Measurements from ENCODE around the gene EFCAB6. TPM values are rescaled to one million over a fixed set of nuclear protein-coding genes. Genes with fewer than 3 reads are reported as not detected.

Gene EFCAB6
- 0.28 to 0.70 TPM (median 0.42 TPM) in 5 replicates for total RNA-seq (2022; extraction: Qiagen RNA extraction)

GRCh38 chr22:43812149-43812842 is at the start of gene EFCAB6:
Gene EFCAB6 (minus strand): TSS chr22:43812305. CDS start chr22:43782318, 29,987 bp downstream.

Other genes starting within 250 kb of the EFCAB6 start
- not detected in 5 replicates for gene SULT4A1, start 50.2 kb upstream of the EFCAB6 start, total RNA-seq (2022; extraction: Qiagen RNA extraction)
- 0.03 to 0.07 TPM (median 0.06 TPM) in 3 of 5 replicates, not detected in the others for gene PNPLA5, start 79.7 kb upstream of the EFCAB6 start, total RNA-seq (2022; extraction: Qiagen RNA extraction)
- gene PNPLA3, start 111.5 kb upstream of the EFCAB6 start, total RNA-seq (2022; extraction: Qiagen RNA extraction) = 0.59 to 1.1 TPM (median 0.65 TPM) in 5 replicates
- 42.0 to 46.7 TPM (median 43.6 TPM) in 5 replicates for gene SAMM50, start 143.1 kb upstream of the EFCAB6 start, total RNA-seq (2022; extraction: Qiagen RNA extraction)
- 36.8 to 44.7 TPM (median 41.3 TPM) in 5 replicates for gene PARVB, start 212.0 kb upstream of the EFCAB6 start, total RNA-seq (2022; extraction: Qiagen RNA extraction)

Data from A549 treated with AZD2906 at 1 μM for 4 hours (cell line).